ENCODE measurements around the gene TPMT. TPM values are rescaled to one million over a fixed set of nuclear protein-coding genes. Genes with fewer than 3 reads are reported as not detected.

TPMT gene
- total and polyA plus RNA-seq, 2 of the 13 experiments (the other 11 are each of a cell fraction or from before 2014, with no cell fraction given), result 11.1 to 22.8 TPM

- 0 out of 2 replicates have a peak, but pooled peaks have one; percentile 25 for TF ChIP-seq TBX2 (CRISPR knock-in tag; IDR thresholded peaks at IDR 0.05; ENCODE audit: borderline replicate concordance)
- TF ChIP-seq RXRB (CRISPR knock-in tag; IDR thresholded peaks at IDR 0.05; ENCODE audit: borderline replicate concordance), result 0 out of 2 replicates have a peak, but pooled peaks have one; percentile 24
- TF ChIP-seq FOXK1 (CRISPR knock-in tag; IDR thresholded peaks at IDR 0.05; ENCODE audit: borderline replicate concordance, low read depth), result 0 out of 2 replicates have a peak, but pooled peaks have one; percentile 8
- TF ChIP-seq RXRA (CRISPR knock-in tag; IDR thresholded peaks at IDR 0.05), result peak; percentile 53; the same call in 1 of the 2 replicates
- no peak for TF ChIP-seq ZNF879 (CRISPR knock-in tag; IDR thresholded peaks at IDR 0.05)
- TF ChIP-seq TRAFD1 (CRISPR knock-in tag; IDR thresholded peaks at IDR 0.05; ENCODE audit: borderline replicate concordance), result no peak
- TF ChIP-seq ZFP41 (CRISPR knock-in tag; IDR thresholded peaks at IDR 0.05; ENCODE audit: borderline replicate concordance), result peak; percentile 75; the same call in 1 of the 2 replicates
- TF ChIP-seq ZNF18 (CRISPR knock-in tag; IDR thresholded peaks at IDR 0.05; ENCODE audit: insufficient replicate concordance), result peak; percentile 1
- no peak for TF ChIP-seq GMEB2 (CRISPR knock-in tag; IDR thresholded peaks at IDR 0.05; ENCODE audit: low read depth)
- TF ChIP-seq E2F2 (CRISPR knock-in tag; IDR thresholded peaks at IDR 0.05; ENCODE audit: borderline replicate concordance), result 0 out of 2 replicates have a peak, but pooled peaks have one; percentile 3
- TF ChIP-seq DNMT3B (CRISPR knock-in tag; conservative IDR thresholded peaks at IDR 0.05), result 0 out of 2 replicates have a peak, but pooled peaks have one; percentile 20
- no peak for TF ChIP-seq ZBTB20 (CRISPR knock-in tag; IDR thresholded peaks at IDR 0.05; ENCODE audit: borderline replicate concordance, low read depth)
- peak; percentile 59 for TF ChIP-seq RBM39 (IDR thresholded peaks at IDR 0.05; ENCODE audit: low read depth, low read length, poor library complexity, severe bottlenecking)
- peak; percentile 66; the same call in 1 of the 2 replicates for TF ChIP-seq SNAPC4 (CRISPR knock-in tag; IDR thresholded peaks at IDR 0.05)
- no peak for TF ChIP-seq ZNF670 (CRISPR knock-in tag; IDR thresholded peaks at IDR 0.05; ENCODE audit: borderline replicate concordance)
These were observed 1.1 kb upstream of the TPMT start (continued) for GRCh38 chr6:18155864-18156421.

All from HepG2 (cell line).